Suprapubic skin (tissue), 4 donors: ENCODE measurements around the gene OR10G2. TPM values are rescaled to one million over a fixed set of nuclear protein-coding genes. Genes with fewer than 3 reads are reported as not detected.

Experiments
- DNase-seq, 2 donors: peaks; one replicate each; pipeline ENCODE4 v3.0.0-alpha.2; 2019; ENCODE audit warnings: low spot score in 2 of 2
- H3K27ac ChIP-seq: fragments of 200-600 bp; sonication (generic); one replicate; pipeline ENCODE4 v1.5.1; 2019
- H3K27me3 ChIP-seq: fragments of 200-600 bp; sonication (generic); one replicate; pipeline ENCODE4 v1.5.1; 2019
- H3K36me3 ChIP-seq: fragments of 200-600 bp; sonication (generic); one replicate; pipeline ENCODE4 v1.5.1; 2019
- H3K4me1 ChIP-seq: fragments of 200-600 bp; sonication (generic); one replicate; pipeline ENCODE4 v1.5.1; 2019
- H3K4me3 ChIP-seq: fragments of 200-600 bp; sonication (generic); one replicate; pipeline ENCODE4 v1.5.1; 2019; ENCODE audit warnings: mild to moderate bottlenecking
- H3K9me3 ChIP-seq: fragments of 200-600 bp; sonication (generic); one replicate; pipeline ENCODE4 v1.5.1; 2019
- CTCF ChIP-seq, 2 donors: fragments of 200-600 bp in 1 of 2; fragments of 450-650 bp in 1 of 2; sonication (generic) in 1 of 2; IDR thresholded peaks; one replicate each; pipeline ENCODE4 v1.5.1; 2016 to 2019; ENCODE audit warnings: antibody characterized with exemption in 2 of 2, mild to moderate bottlenecking in 1 of 2, moderate library complexity in 1 of 2
- EP300 ChIP-seq: sonication (generic); formaldehyde crosslinking; IDR thresholded peaks from one replicate; pipeline ENCODE4 v1.6.1; 2017; ENCODE audit warnings: antibody characterized with exemption
- POLR2A ChIP-seq, 2 donors: fragments of 450-650 bp; IDR thresholded peaks; one replicate each; pipeline ENCODE4 v1.6.1; 2017; ENCODE audit warnings: antibody characterized with exemption in 2 of 2, mild to moderate bottlenecking in 2 of 2, moderate library complexity in 2 of 2
- POLR2AphosphoS5 ChIP-seq, 3 donors: sonication (generic); formaldehyde crosslinking; IDR thresholded peaks; one replicate each; pipeline ENCODE4 v1.6.1; 2017; ENCODE audit warnings: antibody characterized with exemption in 3 of 3
- WGBS: methylation state at CpG from one replicate; pipeline ENCODE4 v1.1.5; 2018; 5-methylcytosine and 5-hydroxymethylcytosine counted together
- total RNA-seq, 4 donors: library from RNA; depleted of rRNA; stranded (reverse); fragments of >200 nt; gene quantifications; one replicate each; pipeline ENCODE4 v1.1.0, GENCODE V29; 2016

OR10G2 gene
- total RNA-seq, 4 donors from 2014 or later, result not detected

GRCh38 chr14:21671371-21671770, 36.6 kb upstream of the OR10G2 start:
- WGBS, result 64% methylated on average over 2 of the region's 2 CpGs
- DNase-seq, result no peak
- Histone ChIP-seq H3K9me3 (peaks cover 3% of the 10 kb centered on the region), H3K36me3 (no peaks in the 10 kb centered on the region), H3K27me3 (no peaks in the 10 kb centered on the region), H3K27ac (no peak overlapping the region), H3K4me3 (no peak overlapping the region), H3K4me1 (no peaks in the 10 kb centered on the region)
- no peak for TF ChIP-seq EP300
- TF ChIP-seq CTCF (IDR thresholded peaks at IDR 0.05), result no peak
- TF ChIP-seq POLR2AphosphoS5 (IDR thresholded peaks at IDR 0.05), result no peak
- no peak for TF ChIP-seq POLR2A (IDR thresholded peaks at IDR 0.05)

GRCh38 chr14:21669284-21669683, 34.5 kb upstream of the OR10G2 start:
- DNase-seq, result no peak
- TF ChIP-seq POLR2AphosphoS5 (IDR thresholded peaks at IDR 0.05), result no peak
- no peak for TF ChIP-seq POLR2A (IDR thresholded peaks at IDR 0.05)
- no peak for TF ChIP-seq EP300
- TF ChIP-seq CTCF (IDR thresholded peaks at IDR 0.05), result no peak
- Histone ChIP-seq H3K36me3 (no peaks in the 10 kb centered on the region), H3K27ac (no peak overlapping the region), H3K9me3 (no peaks in the 10 kb centered on the region), H3K4me1 (no peaks in the 10 kb centered on the region), H3K27me3 (no peaks in the 10 kb centered on the region), H3K4me3 (no peak overlapping the region)

GRCh38 chr14:21668377-21668776, 33.6 kb upstream of the OR10G2 start:
- Histone ChIP-seq H3K4me3 (no peak overlapping the region), H3K27me3 (no peaks in the 10 kb centered on the region), H3K4me1 (no peaks in the 10 kb centered on the region), H3K9me3 (no peaks in the 10 kb centered on the region), H3K27ac (no peak overlapping the region), H3K36me3 (no peaks in the 10 kb centered on the region)
- no peak for DNase-seq
- no peak for TF ChIP-seq CTCF (IDR thresholded peaks at IDR 0.05)
- no peak for TF ChIP-seq EP300
- no peak for TF ChIP-seq POLR2AphosphoS5 (IDR thresholded peaks at IDR 0.05)
- TF ChIP-seq POLR2A (IDR thresholded peaks at IDR 0.05), result no peak
- WGBS, result 81% methylated on average over 3 of the region's 3 CpGs

- no peak for DNase-seq
- H3K4me1 ChIP-seq, result no peaks in the 10 kb centered on the region
- H3K27me3 ChIP-seq, result no peaks in the 10 kb centered on the region
- no peaks in the 10 kb centered on the region for H3K9me3 ChIP-seq
- no peak overlapping the region for H3K27ac ChIP-seq
- WGBS, result 85% methylated on average over 1 of the region's 1 CpG
- no peaks in the 10 kb centered on the region for H3K36me3 ChIP-seq
- TF ChIP-seq POLR2A (IDR thresholded peaks at IDR 0.05), result no peak
- no peak for TF ChIP-seq EP300
- no peak for TF ChIP-seq CTCF (IDR thresholded peaks at IDR 0.05)
- no peak for TF ChIP-seq POLR2AphosphoS5 (IDR thresholded peaks at IDR 0.05)
- H3K4me3 ChIP-seq, result no peak overlapping the region
Measured at GRCh38 chr14:21656980-21657379, 22.2 kb upstream of the OR10G2 start.

- no peaks in the 10 kb centered on the region for H3K27me3 ChIP-seq
- 90% methylated on average over 5 of the region's 5 CpGs for WGBS
- TF ChIP-seq POLR2A (IDR thresholded peaks at IDR 0.05) (no peak), CTCF (IDR thresholded peaks at IDR 0.05) (no peak), EP300 (no peak), POLR2AphosphoS5 (IDR thresholded peaks at IDR 0.05) (no peak)
- H3K4me1 ChIP-seq, result no peaks in the 10 kb centered on the region
- no peak for DNase-seq
- H3K4me3 ChIP-seq, result no peak overlapping the region
- no peaks in the 10 kb centered on the region for H3K36me3 ChIP-seq
- no peak overlapping the region for H3K27ac ChIP-seq
- H3K9me3 ChIP-seq, result no peaks in the 10 kb centered on the region
Measured at GRCh38 chr14:21654215-21654614, 19.5 kb upstream of the OR10G2 start.
